Keratinocyte (primary cell): ENCODE data around the gene SLC9A3. TPM values are rescaled to one million over a fixed set of nuclear protein-coding genes. Genes with fewer than 3 reads are reported as not detected.
A peak's percentile ranks its signal among the peaks of the same experiment; 100 is the strongest.

Source experiments
- DNase-seq: peaks from one replicate; pipeline ENCODE4 v3.0.0-alpha.2; 2011; ENCODE audit warnings: low read depth, missing footprints, low spot score
- FAIRE-seq: peaks from 2 replicates; lab custom pipeline; 2011; peaks lifted over from hg19 to GRCh38; lab: Jason Lieb, UNC
- H2AFZ ChIP-seq: 2 replicates; pipeline ENCODE4 v1.6.0; 2012; ENCODE audit warnings: low read length, control low read depth, inconsistent platforms; ENCODE audit not compliant: control insufficient read depth
- H3K27ac ChIP-seq: 2 replicates; pipeline ENCODE4 v1.5.1; 2011; ENCODE audit warnings: low read length; ENCODE audit not compliant: control insufficient read depth, insufficient read depth
- H3K27me3 ChIP-seq: 3 replicates; pipeline ENCODE4 v1.6.0; 2011; ENCODE audit warnings: low read length; ENCODE audit not compliant: control insufficient read depth, insufficient read depth; ENCODE audit errors: extremely low read depth
- H3K36me3 ChIP-seq, 2 experiments: 2 replicates in 1 of 2; 3 replicates in 1 of 2; pipeline ENCODE4 v1.5.1; 2011; ENCODE audit warnings: low read length in 2 of 2, mild to moderate bottlenecking in 1 of 2; ENCODE audit not compliant: control insufficient read depth in 2 of 2, insufficient read depth in 2 of 2; ENCODE audit errors: extremely low read depth in 1 of 2
- H3K4me1 ChIP-seq: 3 replicates; pipeline ENCODE4 v1.5.1; 2011; ENCODE audit warnings: low read length; ENCODE audit not compliant: control insufficient read depth, insufficient read depth; ENCODE audit errors: extremely low read depth
- H3K4me2 ChIP-seq: 3 replicates; pipeline ENCODE4 v1.6.0; 2011; ENCODE audit warnings: low read depth, low read length; ENCODE audit not compliant: control insufficient read depth, insufficient read depth; ENCODE audit errors: extremely low read depth
- H3K4me3 ChIP-seq, 3 experiments: fragments of 200-600 bp in 1 of 3; sonication (generic) in 1 of 3; 2 replicates in 2 of 3; 3 replicates in 1 of 3; pipeline ENCODE4 v1.5.1; 2011 to 2016; ENCODE audit warnings: low read length in 3 of 3, mild to moderate bottlenecking in 3 of 3, control low read depth in 2 of 3, inconsistent platforms in 1 of 3, low read depth in 1 of 3, mixed read lengths in 1 of 3, mixed run types in 1 of 3, moderate library complexity in 1 of 3; ENCODE audit not compliant: control insufficient read depth in 2 of 3, insufficient read depth in 2 of 3; ENCODE audit errors: extremely low read depth in 1 of 3
- H3K79me2 ChIP-seq: 2 replicates; pipeline ENCODE4 v1.6.0; 2012; ENCODE audit warnings: low read length; ENCODE audit not compliant: control insufficient read depth, insufficient read depth
- H3K9ac ChIP-seq: 3 replicates; pipeline ENCODE4 v1.6.0; 2011; ENCODE audit warnings: low read length; ENCODE audit not compliant: control insufficient read depth, insufficient read depth; ENCODE audit errors: extremely low read depth
- H3K9me1 ChIP-seq: 3 replicates; pipeline ENCODE4 v1.6.0; 2011; ENCODE audit warnings: low read length; ENCODE audit not compliant: control insufficient read depth, insufficient read depth; ENCODE audit errors: extremely low read depth
- H3K9me3 ChIP-seq: 2 replicates; pipeline ENCODE4 v1.5.1; 2012; ENCODE audit warnings: low read depth, low read length; ENCODE audit not compliant: control insufficient read depth
- H4K20me1 ChIP-seq: 3 replicates; pipeline ENCODE4 v1.6.0; 2011; ENCODE audit warnings: low read length; ENCODE audit not compliant: control insufficient read depth, insufficient read depth; ENCODE audit errors: extremely low read depth
- EZH2 ChIP-seq: IDR thresholded peaks from one replicate; pipeline ENCODE4 v1.6.1; 2012; ENCODE audit warnings: inconsistent platforms, mild to moderate bottlenecking, low read length, moderate library complexity
- dilution Hi-C: fragments of 300-500 bp; cut with MboI; formaldehyde crosslinking; loops from one replicate; pipeline ENCODE4 v1.7.0; 2020; ENCODE audit warnings: low sequenced_read_pairs; ENCODE audit not compliant: extremely low pct_ligation_motif_present
- polyA plus RNA-seq, 5 experiments: library from polyadenylated mRNA; depleted of rRNA in 3 of 5; stranded (reverse) in 3 of 5; stranded (forward) in 1 of 5; unstranded in 1 of 5; fragments of >200 nt; gene quantifications; 1 replicate in 1 of 5; 2 replicates in 3 of 5; 3 replicates in 1 of 5; pipeline versions ENCODE4 v1.2.1 to v1.2.3, GENCODE V29; 2011 to 2012; ENCODE audit warnings: missing spikeins in 2 of 5, low read depth in 1 of 5, low replicate concordance in 1 of 5
- TF ChIP-seq, protein P1 (sequence below), 3 experiments: IDR thresholded peaks in 1 of 3; conservative IDR thresholded peaks in 1 of 3; optimal IDR thresholded peaks in 1 of 3; 2 replicates in 2 of 3; 3 replicates in 1 of 3; pipeline versions ENCODE3 to v1.5.1; 2011; ENCODE audit warnings: low read length in 3 of 3, mild to moderate bottlenecking in 3 of 3, moderate library complexity in 2 of 3, control low read depth in 1 of 3, inconsistent platforms in 1 of 3; ENCODE audit not compliant: insufficient read depth in 2 of 3; ENCODE audit errors: extremely low read depth in 1 of 3

Gene SLC9A3
- polyA plus RNA-seq, 1 donor (not counting 4 experiments of a cell fraction or from before 2014, with no cell fraction given) = 0.55 TPM

DNA sequence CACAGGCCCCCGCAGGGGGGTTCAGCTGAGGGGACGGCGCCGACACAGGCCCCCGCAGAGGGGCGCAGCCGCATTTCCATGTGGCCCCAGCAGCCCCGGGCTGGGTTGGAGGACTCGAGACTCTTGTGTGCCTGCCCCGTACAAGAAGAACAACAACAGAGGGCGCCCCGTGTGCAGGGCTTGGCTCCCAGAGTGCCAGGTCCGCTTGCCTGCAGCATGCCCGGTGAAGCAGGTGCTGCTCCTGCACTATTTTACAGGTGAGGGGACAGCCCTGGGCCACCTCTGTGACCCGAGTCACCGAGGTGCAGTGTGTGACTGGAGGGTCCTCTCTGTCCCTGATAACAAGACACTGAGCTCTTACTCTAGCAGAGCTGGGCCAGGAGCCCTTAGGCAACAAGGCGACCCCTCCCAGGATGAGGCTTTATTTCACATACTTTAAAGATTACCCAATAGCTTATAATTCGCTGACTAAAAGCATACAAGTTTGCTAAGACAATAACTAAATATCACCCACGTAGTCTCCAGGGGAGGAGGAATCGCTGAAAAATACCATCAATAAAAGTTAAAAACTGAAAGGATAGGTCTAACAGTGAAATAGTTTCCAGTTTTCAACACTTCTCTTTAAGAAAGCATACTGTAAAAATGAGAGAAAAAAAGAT, 41.7 kb upstream of the SLC9A3 start:
- H3K4me1 ChIP-seq = peaks cover 5% of the 10 kb centered on the region
- no peaks in the 10 kb centered on the region for H4K20me1 ChIP-seq
- no peaks in the 10 kb centered on the region for H3K9me1 ChIP-seq
- no peaks in the 10 kb centered on the region for H3K79me2 ChIP-seq
- FAIRE-seq = no peak
- H3K4me2 ChIP-seq = no peak overlapping the region
- H2AFZ ChIP-seq = no peak overlapping the region
- peak; percentile 81 for TF ChIP-seq EZH2
- TF ChIP-seq, protein P1, sequence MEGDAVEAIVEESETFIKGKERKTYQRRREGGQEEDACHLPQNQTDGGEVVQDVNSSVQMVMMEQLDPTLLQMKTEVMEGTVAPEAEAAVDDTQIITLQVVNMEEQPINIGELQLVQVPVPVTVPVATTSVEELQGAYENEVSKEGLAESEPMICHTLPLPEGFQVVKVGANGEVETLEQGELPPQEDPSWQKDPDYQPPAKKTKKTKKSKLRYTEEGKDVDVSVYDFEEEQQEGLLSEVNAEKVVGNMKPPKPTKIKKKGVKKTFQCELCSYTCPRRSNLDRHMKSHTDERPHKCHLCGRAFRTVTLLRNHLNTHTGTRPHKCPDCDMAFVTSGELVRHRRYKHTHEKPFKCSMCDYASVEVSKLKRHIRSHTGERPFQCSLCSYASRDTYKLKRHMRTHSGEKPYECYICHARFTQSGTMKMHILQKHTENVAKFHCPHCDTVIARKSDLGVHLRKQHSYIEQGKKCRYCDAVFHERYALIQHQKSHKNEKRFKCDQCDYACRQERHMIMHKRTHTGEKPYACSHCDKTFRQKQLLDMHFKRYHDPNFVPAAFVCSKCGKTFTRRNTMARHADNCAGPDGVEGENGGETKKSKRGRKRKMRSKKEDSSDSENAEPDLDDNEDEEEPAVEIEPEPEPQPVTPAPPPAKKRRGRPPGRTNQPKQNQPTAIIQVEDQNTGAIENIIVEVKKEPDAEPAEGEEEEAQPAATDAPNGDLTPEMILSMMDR (optimal IDR thresholded peaks at IDR 0.05 in 1 of 3, IDR thresholded peaks at IDR 0.05 in 1 of 3, conservative IDR thresholded peaks at IDR 0.05 in 1 of 3; ENCODE audit: extremely low read depth in 1 of 3, insufficient read depth in 2 of 3, low read length in 3 of 3) = peak in 1 of 3 experiments; percentile 54
- no peak overlapping the region for H3K4me3 ChIP-seq
- no peak overlapping the region for H3K9ac ChIP-seq
- peaks cover 15% of the 10 kb centered on the region for H3K27me3 ChIP-seq
- no peak for DNase-seq
- H3K36me3 ChIP-seq = no peaks in the 10 kb centered on the region
- no peaks in the 10 kb centered on the region for H3K9me3 ChIP-seq
- H3K27ac ChIP-seq = no peak overlapping the region
- dilution Hi-C loops = no loop called here

DNA sequence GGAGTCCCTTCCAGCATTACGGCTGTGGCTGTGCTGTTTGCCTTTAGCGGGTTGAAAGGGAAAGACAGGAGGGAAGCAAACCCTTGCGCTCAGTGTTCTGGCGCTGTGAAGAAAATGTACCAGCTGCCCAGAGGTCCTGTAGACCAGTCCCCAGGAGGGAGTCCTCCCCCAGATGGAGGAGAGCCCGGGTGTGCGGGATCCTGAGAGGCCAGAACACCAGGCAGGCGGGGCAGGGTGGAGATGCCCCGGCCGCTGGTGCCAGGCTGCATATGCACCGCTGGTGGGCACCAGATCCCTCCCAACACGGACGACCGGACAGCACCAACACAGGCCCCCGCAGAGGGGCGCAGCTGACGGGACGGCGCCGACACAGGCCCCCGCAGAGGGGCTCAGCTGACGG, 37.2 kb upstream of the SLC9A3 start:
- Histone ChIP-seq H2AFZ (no peak overlapping the region), H3K9me3 (no peaks in the 10 kb centered on the region), H3K79me2 (no peaks in the 10 kb centered on the region), H3K36me3 (no peaks in the 10 kb centered on the region), H3K27me3 (peaks cover 7% of the 10 kb centered on the region), H3K4me3 (no peak overlapping the region), H3K4me1 (peaks cover 5% of the 10 kb centered on the region), H3K9ac (no peak overlapping the region), H3K4me2 (no peak overlapping the region), H4K20me1 (no peaks in the 10 kb centered on the region), H3K27ac (no peak overlapping the region), H3K9me1 (no peaks in the 10 kb centered on the region)
- dilution Hi-C loops = no loop called here
- DNase-seq (no peak), FAIRE-seq (no peak)
- no peak for TF ChIP-seq EZH2
- TF ChIP-seq, protein P1 (optimal IDR thresholded peaks at IDR 0.05 in 1 of 3, IDR thresholded peaks at IDR 0.05 in 1 of 3, conservative IDR thresholded peaks at IDR 0.05 in 1 of 3; ENCODE audit: extremely low read depth in 1 of 3, insufficient read depth in 2 of 3, low read length in 3 of 3) = no peak
